RCC 7860 (cell line): ENCODE data around the gene ARHGAP29.

Experiments
- DNase-seq: peaks from one replicate; pipeline ENCODE4 v3.0.0-alpha.2; 2015; ENCODE audit warnings: low spot score
- FAIRE-seq: peaks from 2 replicates; lab custom pipeline; 2012; peaks lifted over from hg19 to GRCh38; lab: Jason Lieb, UNC

ARHGAP29 gene

GRCh38 chr1:94130851-94131595, 106.4 kb downstream of the ARHGAP29 start:
- DNase-seq (peak; percentile 66), FAIRE-seq (peak; percentile 59)

- no peak for DNase-seq
- no peak for FAIRE-seq
Measured at GRCh38 chr1:94126651-94127050, 110.7 kb downstream of the ARHGAP29 start.

GRCh38 chr1:94125551-94126514, 111.6 kb downstream of the ARHGAP29 start:
- DNase-seq (no peak), FAIRE-seq (no peak)

GRCh38 chr1:94124538-94124937, 112.8 kb downstream of the ARHGAP29 start:
- no peak for FAIRE-seq
- no peak for DNase-seq

- FAIRE-seq (peak; percentile 11), DNase-seq (peak; percentile 66)
Measured at GRCh38 chr1:94122201-94122970, 115.0 kb downstream of the ARHGAP29 start.
